B cell (primary cell): Measurements from ENCODE around the gene PPP1R10.

Experiments used
- CTCF ChIP-seq: fragments of 200-600 bp; IDR thresholded peaks from one replicate; pipeline ENCODE4 v1.8.0; 2022; ENCODE audit warnings: antibody characterized with exemption, mild to moderate bottlenecking
- EZH2 ChIP-seq: IDR thresholded peaks from 2 replicates; pipeline ENCODE4 v1.6.1; 2012; ENCODE audit warnings: borderline replicate concordance, low read depth, mild to moderate bottlenecking, moderate library complexity, low read length; ENCODE audit not compliant: insufficient read depth, poor library complexity, severe bottlenecking

GRCh38 chr6:30570263-30570662 lies 46.8 kb downstream of the PPP1R10 start:
- TF ChIP-seq CTCF (no peak), EZH2 (no peak)
